Omental fat pad (tissue), 4 donors: ENCODE results near the gene RTTN. TPM values are rescaled to one million over a fixed set of nuclear protein-coding genes. Genes with fewer than 3 reads are reported as not detected.

Source experiments
- ATAC-seq: fragments of 150-250 bp; one replicate; pipeline ENCODE4 v1.9.1; 2016; ENCODE audit warnings: mild to moderate bottlenecking, moderate library complexity; ENCODE audit not compliant: low FRiP score
- DNase-seq: peaks from one replicate; pipeline ENCODE4 v3.0.0-alpha.2; 2019; ENCODE audit warnings: low spot score
- total RNA-seq, 4 donors: library from RNA; depleted of rRNA; stranded (reverse); fragments of >200 nt; gene quantifications; one replicate each; pipeline ENCODE4 v1.1.0, GENCODE V29; 2016
- TF ChIP-seq, protein P1 (sequence below), 3 donors: fragments of 450-650 bp; IDR thresholded peaks; one replicate each; pipeline ENCODE4 v1.5.1; 2016 to 2017; ENCODE audit warnings: antibody characterized with exemption in 3 of 3, mild to moderate bottlenecking in 3 of 3, moderate library complexity in 2 of 3

Gene RTTN
- total RNA-seq, 4 donors from 2014 or later, result 9.7 to 23.5 (median 11.0) TPM

DNA sequence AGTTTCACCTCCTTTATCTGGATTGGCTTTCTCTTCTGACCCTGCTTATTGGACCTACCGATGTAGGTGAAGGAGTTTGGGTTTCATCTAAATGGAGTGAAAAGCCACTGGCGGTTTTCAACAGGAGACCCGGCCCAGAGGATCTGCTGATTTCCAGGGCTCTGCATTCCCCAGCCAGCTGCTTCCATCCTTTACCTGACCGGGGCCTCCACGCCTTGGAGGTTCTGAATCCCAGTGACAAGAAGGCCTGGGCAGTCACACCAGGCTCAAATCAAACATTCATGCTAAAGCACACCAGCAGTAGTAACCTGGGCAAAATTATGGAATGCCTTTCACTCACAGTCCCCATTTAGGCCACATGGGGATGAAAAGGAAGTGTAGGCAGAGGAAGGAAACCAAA lies 30.0 kb upstream of the RTTN start:
- no peak for DNase-seq
- TF ChIP-seq, protein P1, sequence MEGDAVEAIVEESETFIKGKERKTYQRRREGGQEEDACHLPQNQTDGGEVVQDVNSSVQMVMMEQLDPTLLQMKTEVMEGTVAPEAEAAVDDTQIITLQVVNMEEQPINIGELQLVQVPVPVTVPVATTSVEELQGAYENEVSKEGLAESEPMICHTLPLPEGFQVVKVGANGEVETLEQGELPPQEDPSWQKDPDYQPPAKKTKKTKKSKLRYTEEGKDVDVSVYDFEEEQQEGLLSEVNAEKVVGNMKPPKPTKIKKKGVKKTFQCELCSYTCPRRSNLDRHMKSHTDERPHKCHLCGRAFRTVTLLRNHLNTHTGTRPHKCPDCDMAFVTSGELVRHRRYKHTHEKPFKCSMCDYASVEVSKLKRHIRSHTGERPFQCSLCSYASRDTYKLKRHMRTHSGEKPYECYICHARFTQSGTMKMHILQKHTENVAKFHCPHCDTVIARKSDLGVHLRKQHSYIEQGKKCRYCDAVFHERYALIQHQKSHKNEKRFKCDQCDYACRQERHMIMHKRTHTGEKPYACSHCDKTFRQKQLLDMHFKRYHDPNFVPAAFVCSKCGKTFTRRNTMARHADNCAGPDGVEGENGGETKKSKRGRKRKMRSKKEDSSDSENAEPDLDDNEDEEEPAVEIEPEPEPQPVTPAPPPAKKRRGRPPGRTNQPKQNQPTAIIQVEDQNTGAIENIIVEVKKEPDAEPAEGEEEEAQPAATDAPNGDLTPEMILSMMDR (IDR thresholded peaks at IDR 0.05), result no peak
- no peak for ATAC-seq

DNA sequence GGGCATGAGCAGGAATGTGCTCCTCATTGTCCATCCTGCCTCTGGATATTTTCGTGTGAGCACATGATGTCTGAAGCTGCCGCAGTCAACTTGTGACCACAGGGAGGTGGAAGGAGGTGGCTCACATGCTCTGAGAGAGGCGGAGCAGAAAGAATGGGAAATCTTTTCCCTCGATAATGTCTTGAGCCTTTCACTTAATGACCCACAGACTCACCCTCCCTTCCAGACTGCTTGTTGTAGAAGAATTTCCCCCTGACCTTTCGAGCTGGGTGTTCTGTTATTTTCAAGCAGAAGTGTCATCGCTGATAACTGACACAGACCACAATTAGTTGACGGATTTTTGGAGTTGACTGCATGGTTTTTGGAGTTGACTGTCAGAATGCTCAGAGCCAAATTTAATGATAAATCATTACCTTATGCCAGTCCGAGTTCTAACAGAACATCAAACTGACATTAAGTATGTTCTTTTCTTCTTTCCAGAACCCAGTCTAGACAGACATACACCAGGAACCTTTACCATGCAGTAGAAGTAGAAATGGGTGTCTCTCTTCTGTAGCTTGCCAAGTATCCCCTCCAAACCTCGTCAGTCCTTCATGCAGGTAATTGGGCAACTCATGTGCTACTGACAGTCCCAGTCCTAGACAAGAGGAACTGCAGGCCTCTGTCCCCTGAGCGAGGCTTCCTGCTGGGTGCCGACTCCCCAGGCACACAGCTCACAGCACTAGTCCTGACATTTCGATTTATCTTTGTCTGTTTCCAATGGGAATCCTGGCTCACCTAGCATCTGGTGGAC lies 29.4 kb upstream of the RTTN start:
- ATAC-seq (no peak), DNase-seq (no peak)
- TF ChIP-seq, protein P1 (IDR thresholded peaks at IDR 0.05), result no peak

DNA sequence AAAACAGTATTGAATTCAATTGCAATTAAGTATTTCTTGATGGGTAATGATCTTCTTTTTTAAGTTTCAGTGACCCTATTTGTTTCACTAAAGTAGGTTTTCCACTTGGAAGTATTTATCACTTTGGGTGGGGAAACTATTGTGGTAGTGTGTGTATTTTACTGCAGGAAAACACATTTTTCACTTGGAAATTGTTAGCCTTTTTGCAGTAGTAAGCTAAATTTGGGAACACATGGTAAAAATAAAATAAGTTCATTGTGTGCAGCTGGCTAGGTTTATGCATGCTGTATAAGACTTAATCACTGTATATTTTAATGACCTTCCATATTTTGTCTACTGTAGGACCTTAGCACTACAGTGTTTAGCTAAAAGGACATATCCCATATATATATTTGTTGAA lies 28.5 kb upstream of the RTTN start:
- ATAC-seq (no peak), DNase-seq (no peak)
- TF ChIP-seq, protein P1 (IDR thresholded peaks at IDR 0.05), result no peak

DNA sequence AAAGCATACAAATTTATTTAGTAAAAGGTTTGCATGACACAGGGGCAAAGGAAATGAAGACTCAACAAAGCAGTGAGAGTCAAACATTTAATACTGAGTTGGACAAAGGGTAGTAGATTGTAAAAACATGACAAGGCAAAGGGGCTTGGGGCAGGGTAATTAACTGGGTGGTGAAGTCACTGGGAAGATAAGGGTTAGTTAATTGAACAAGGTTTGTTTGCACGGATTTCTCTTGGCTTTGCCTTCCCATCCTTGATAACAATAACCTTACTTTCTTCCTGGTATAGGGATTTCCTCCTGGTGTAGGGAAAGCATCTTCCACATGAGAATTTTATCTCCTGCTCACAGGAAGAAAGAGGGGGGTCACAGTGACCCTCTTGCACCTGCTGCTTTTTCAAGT lies 26.8 kb upstream of the RTTN start:
- ATAC-seq, result no peak
- TF ChIP-seq, protein P1 (IDR thresholded peaks at IDR 0.05), result no peak

DNA sequence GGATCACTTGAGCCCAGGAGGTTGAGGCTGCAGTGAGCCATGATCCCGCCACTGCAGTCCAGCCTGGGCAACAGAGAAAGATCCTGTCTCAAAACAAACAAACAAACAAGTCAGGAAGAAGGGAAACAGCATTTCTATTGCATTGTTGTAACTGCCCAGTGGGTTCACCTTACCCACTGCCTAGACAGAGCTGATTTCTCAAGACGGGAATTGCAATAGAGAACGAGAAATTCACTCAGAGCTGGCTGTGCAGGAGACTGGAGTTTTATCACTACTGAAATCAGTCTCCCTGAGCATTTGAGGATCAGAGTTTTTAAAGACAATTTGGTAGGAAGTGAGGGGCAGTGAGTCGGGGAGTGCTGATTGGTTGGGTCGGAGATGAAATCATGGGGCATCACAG lies 24.2 kb upstream of the RTTN start:
- TF ChIP-seq, protein P1 (IDR thresholded peaks at IDR 0.05), result no peak
- DNase-seq, result no peak
- no peak for ATAC-seq

More for the DNA sequence above, 26.8 kb upstream of the RTTN start:
- no peak for DNase-seq

DNA sequence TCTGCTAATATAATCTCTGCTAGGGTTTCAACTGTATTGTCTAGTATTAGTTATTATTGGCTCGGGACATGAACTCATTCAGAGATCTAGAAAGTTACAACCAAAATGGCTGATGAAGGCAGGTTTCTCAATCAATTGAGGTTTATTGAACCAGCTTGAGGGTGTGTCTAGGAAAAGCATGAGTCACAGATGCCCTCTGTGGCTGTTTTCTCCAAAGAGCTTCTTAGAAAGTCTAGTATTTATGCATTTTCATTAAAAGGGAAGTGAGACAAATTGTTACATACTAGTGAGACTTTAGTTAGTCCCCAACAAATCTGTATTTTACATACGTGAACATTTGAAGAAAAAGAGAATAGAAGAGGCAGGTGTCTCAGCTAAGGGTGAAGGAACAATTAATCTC lies 23.0 kb upstream of the RTTN start:
- ATAC-seq (no peak), DNase-seq (no peak)
- TF ChIP-seq, protein P1 (IDR thresholded peaks at IDR 0.05), result no peak

DNA sequence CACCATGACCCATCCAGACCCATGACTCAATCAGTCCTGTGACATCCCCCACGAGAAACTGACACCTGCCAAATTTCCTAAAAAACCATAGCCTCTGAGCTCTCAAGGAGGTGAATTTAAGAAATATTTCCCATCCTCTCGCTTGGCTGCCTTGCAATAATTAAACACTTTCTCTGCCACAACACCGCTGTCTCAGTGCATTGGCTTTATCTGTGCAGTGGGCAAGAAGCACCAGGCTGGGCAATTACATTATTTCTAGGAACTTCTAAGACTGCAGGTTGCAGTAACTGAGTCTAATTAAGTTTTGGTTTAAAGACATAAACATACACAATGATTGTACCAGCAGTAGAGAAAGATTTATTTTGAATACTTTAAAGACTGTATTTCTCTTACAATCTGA lies 22.0 kb upstream of the RTTN start:
- TF ChIP-seq, protein P1 (IDR thresholded peaks at IDR 0.05), result no peak
- no peak for ATAC-seq
- no peak for DNase-seq
